GM19452 (cell line): Measurements from ENCODE around the gene SPATS2L.

ENCODE experiments used
- ATAC-seq: cut with Tn5 transposase; IDR thresholded peaks from one replicate; pipeline ENCODE4 v1.9.1; 2021; ENCODE audit not compliant: unreplicated experiment

SPATS2L gene

GRCh38 chr2:200408428-200409316 is 102.2 kb downstream of the SPATS2L start:
- ATAC-seq: no peak

GRCh38 chr2:200411831-200412230 is 105.3 kb downstream of the SPATS2L start:
- ATAC-seq: no peak

- no peak for ATAC-seq
Measured at GRCh38 chr2:200414367-200414766, 107.9 kb downstream of the SPATS2L start.

- no peak for ATAC-seq
Measured at GRCh38 chr2:200415455-200415854, 109.0 kb downstream of the SPATS2L start.

- no peak for ATAC-seq
Measured at GRCh38 chr2:200416878-200417277, 110.4 kb downstream of the SPATS2L start.

- ATAC-seq: no peak
Measured at GRCh38 chr2:200417366-200417765, 110.9 kb downstream of the SPATS2L start.

- ATAC-seq: no peak
Measured at GRCh38 chr2:200418399-200418798, 111.9 kb downstream of the SPATS2L start.

GRCh38 chr2:200419325-200419724 is 112.8 kb downstream of the SPATS2L start:
- ATAC-seq: no peak

GRCh38 chr2:200421270-200421669 is 114.8 kb downstream of the SPATS2L start:
- ATAC-seq: no peak

GRCh38 chr2:200422071-200422470 is 115.6 kb downstream of the SPATS2L start:
- no peak for ATAC-seq

- ATAC-seq: no peak
Measured at GRCh38 chr2:200422532-200423261, 116.2 kb downstream of the SPATS2L start.

- no peak for ATAC-seq
Measured at GRCh38 chr2:200423541-200423940, 117.0 kb downstream of the SPATS2L start.

- no peak for ATAC-seq
Measured at GRCh38 chr2:200425026-200425821, 118.7 kb downstream of the SPATS2L start.

GRCh38 chr2:200426754-200427153 is 120.3 kb downstream of the SPATS2L start:
- ATAC-seq: no peak

- ATAC-seq: no peak
Measured at GRCh38 chr2:200428961-200429665, 122.6 kb downstream of the SPATS2L start.

GRCh38 chr2:200430017-200430416 is 123.5 kb downstream of the SPATS2L start:
- no peak for ATAC-seq

- ATAC-seq: no peak
Measured at GRCh38 chr2:200431996-200432705, 125.7 kb downstream of the SPATS2L start.

GRCh38 chr2:200435379-200435778 is 128.9 kb downstream of the SPATS2L start:
- ATAC-seq: no peak

- ATAC-seq: no peak
Measured at GRCh38 chr2:200438251-200438650, 131.8 kb downstream of the SPATS2L start.

GRCh38 chr2:200438846-200439245 is 132.4 kb downstream of the SPATS2L start:
- ATAC-seq: no peak
